Measurements from ENCODE around the gene TNNI3. TPM values are rescaled to one million over a fixed set of nuclear protein-coding genes. Genes with fewer than 3 reads are reported as not detected.

Gene TNNI3
- total RNA-seq, 1 experiment from 2014 or later = 14.6 TPM

GRCh38 chr19:55153652-55154264 lies 3.8 kb downstream of the TNNI3 start:
- no peak for ATAC-seq
- Histone ChIP-seq H3K27me3 (ENCODE audit: control insufficient read depth, insufficient read depth, low read length) (no peaks in the 10 kb centered on the region), H3K4me1 (ENCODE audit: control insufficient read depth, insufficient read depth, low read length) (peaks cover 8% of the 10 kb centered on the region; the same call in 1 of the 2 replicates), H3K4me3 (ENCODE audit: low read depth in 2 of 2, low read length in 2 of 2) (no peak overlapping the region), H3K9me3 (ENCODE audit: control insufficient read depth, insufficient read depth, low read depth, low read length) (no peaks in the 10 kb centered on the region), H3K36me3 (ENCODE audit: control insufficient read depth, insufficient read depth, low read length) (no peaks in the 10 kb centered on the region), H3K27ac (ENCODE audit: low read length) (no peak overlapping the region)
- ChIA-PET POLR2A (no interaction called here), CTCF (no interaction called here)
- no TSS peak for BruUV-seq (replicated peaks)
- no peak for DNase-seq (ENCODE audit: low read depth, low spot score)
- intact Hi-C loops (cut with micrococcal nuclease; ENCODE audit: unreplicated experiment) (no loop called here), in situ Hi-C loops (cut with HindIII; ENCODE audit: low pct_unique_long_range_greater_than_20kb, low sequenced_read_pairs) (no loop called here)
- no peak for TF ChIP-seq REST (IDR thresholded peaks at IDR 0.05; ENCODE audit: insufficient read depth in 1 of 2, low read depth in 2 of 2, low read length in 1 of 2)
- no peak for TF ChIP-seq POLR2AphosphoS5 (IDR thresholded peaks at IDR 0.05; ENCODE audit: low read depth, low read length)
- no peak for TF ChIP-seq SIN3A (IDR thresholded peaks at IDR 0.05; ENCODE audit: borderline replicate concordance, insufficient read depth, low read depth, low read length)
- TF ChIP-seq TCF7L2 (IDR thresholded peaks at IDR 0.05; ENCODE audit: low read depth, low read length) = no peak
- TF ChIP-seq, protein P1, sequence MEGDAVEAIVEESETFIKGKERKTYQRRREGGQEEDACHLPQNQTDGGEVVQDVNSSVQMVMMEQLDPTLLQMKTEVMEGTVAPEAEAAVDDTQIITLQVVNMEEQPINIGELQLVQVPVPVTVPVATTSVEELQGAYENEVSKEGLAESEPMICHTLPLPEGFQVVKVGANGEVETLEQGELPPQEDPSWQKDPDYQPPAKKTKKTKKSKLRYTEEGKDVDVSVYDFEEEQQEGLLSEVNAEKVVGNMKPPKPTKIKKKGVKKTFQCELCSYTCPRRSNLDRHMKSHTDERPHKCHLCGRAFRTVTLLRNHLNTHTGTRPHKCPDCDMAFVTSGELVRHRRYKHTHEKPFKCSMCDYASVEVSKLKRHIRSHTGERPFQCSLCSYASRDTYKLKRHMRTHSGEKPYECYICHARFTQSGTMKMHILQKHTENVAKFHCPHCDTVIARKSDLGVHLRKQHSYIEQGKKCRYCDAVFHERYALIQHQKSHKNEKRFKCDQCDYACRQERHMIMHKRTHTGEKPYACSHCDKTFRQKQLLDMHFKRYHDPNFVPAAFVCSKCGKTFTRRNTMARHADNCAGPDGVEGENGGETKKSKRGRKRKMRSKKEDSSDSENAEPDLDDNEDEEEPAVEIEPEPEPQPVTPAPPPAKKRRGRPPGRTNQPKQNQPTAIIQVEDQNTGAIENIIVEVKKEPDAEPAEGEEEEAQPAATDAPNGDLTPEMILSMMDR (IDR thresholded peaks at IDR 0.05) = no peak

DNA sequence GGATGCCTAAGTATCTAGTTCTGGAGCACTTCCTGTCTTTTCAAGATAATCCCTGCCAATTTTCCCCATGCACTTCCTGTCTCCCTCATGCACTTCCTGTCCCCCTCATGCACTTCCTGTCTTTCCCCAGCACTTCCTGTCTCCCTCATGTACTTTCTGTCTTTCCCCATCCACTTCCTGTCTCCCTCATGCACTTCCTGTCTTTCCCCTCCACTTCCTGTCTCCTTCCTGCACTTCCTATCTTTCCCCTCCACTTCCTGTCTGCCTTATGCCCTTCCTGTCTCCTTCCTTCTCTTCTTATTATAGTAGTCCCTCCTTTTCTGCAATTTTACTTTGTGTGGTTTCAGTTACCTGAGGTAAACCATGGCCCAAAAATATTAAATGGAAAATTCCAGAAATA lies 5.5 kb downstream of the TNNI3 start:
- H3K27ac ChIP-seq (ENCODE audit: low read length) = no peak overlapping the region; the same call in 1 of the 2 replicates

More for the DNA sequence above, 5.5 kb downstream of the TNNI3 start:
- H3K36me3 ChIP-seq (ENCODE audit: control insufficient read depth, insufficient read depth, low read length) = no peaks in the 10 kb centered on the region
- in situ Hi-C loops (cut with HindIII; ENCODE audit: low pct_unique_long_range_greater_than_20kb, low sequenced_read_pairs) (no loop called here), intact Hi-C loops (cut with micrococcal nuclease; ENCODE audit: unreplicated experiment) (no loop called here)
- H3K27me3 ChIP-seq (ENCODE audit: control insufficient read depth, insufficient read depth, low read length) = no peaks in the 10 kb centered on the region
- ChIA-PET CTCF (interaction anchor here (0.8 kb wide), 1 partner anchor 232 kb away, joined by 4 read pairs; no protein-coding TSS in a partner anchor), POLR2A (interaction anchor here (0.6 kb wide), 1 partner anchor 14 kb away, joined by 4 read pairs; no protein-coding TSS in a partner anchor)
- H3K9me3 ChIP-seq (ENCODE audit: control insufficient read depth, insufficient read depth, low read depth, low read length) = no peaks in the 10 kb centered on the region
- peaks cover 11% of the 10 kb centered on the region; the same call in 1 of the 2 replicates for H3K4me1 ChIP-seq (ENCODE audit: control insufficient read depth, insufficient read depth, low read length)
- no peak for TF ChIP-seq TCF7L2 (IDR thresholded peaks at IDR 0.05; ENCODE audit: low read depth, low read length)
- TF ChIP-seq SIN3A (IDR thresholded peaks at IDR 0.05; ENCODE audit: borderline replicate concordance, insufficient read depth, low read depth, low read length) = no peak
- TF ChIP-seq, protein P1 (IDR thresholded peaks at IDR 0.05) = no peak
- no peak for TF ChIP-seq REST (IDR thresholded peaks at IDR 0.05; ENCODE audit: insufficient read depth in 1 of 2, low read depth in 2 of 2, low read length in 1 of 2)
- no peak for TF ChIP-seq POLR2AphosphoS5 (IDR thresholded peaks at IDR 0.05; ENCODE audit: low read depth, low read length)
- ATAC-seq = no peak
- no TSS peak for BruUV-seq (replicated peaks)
- no peak for DNase-seq (ENCODE audit: low read depth, low spot score)
- no peak overlapping the region for H3K4me3 ChIP-seq (ENCODE audit: low read depth in 2 of 2, low read length in 2 of 2)

Measured in Panc1 (cell line).